IgD-negative memory B cell (primary cell): Measurements from ENCODE around the gene HYCC1. TPM values are rescaled to one million over a fixed set of nuclear protein-coding genes. Genes with fewer than 3 reads are reported as not detected.

Experiments
- H3K27ac Mint-ChIP-seq, 3 donors: one replicate each; pipeline ENCODE4 v1.8.0; 2020 to 2022; ENCODE audit warnings: mild to moderate bottlenecking in 3 of 3, mixed read lengths in 3 of 3, moderate library complexity in 1 of 3
- H3K27me3 Mint-ChIP-seq: one replicate; pipeline ENCODE4 v1.8.0; 2021; ENCODE audit warnings: mixed read lengths
- H3K36me3 Mint-ChIP-seq: one replicate; pipeline ENCODE4 v1.8.0; 2020; ENCODE audit warnings: mild to moderate bottlenecking, mixed read lengths
- H3K4me1 Mint-ChIP-seq, 3 donors: one replicate each; pipeline ENCODE4 v1.8.0; 2020 to 2022; ENCODE audit warnings: mixed read lengths in 3 of 3, mild to moderate bottlenecking in 1 of 3
- H3K4me3 Mint-ChIP-seq, 4 donors: one replicate each; pipeline ENCODE4 v1.8.0; 2020 to 2022; ENCODE audit warnings: mild to moderate bottlenecking in 4 of 4, mixed read lengths in 4 of 4, moderate library complexity in 3 of 4
- H3K9me3 Mint-ChIP-seq, 3 donors: one replicate each; pipeline ENCODE4 v1.8.0; 2020 to 2021; ENCODE audit warnings: mixed read lengths in 3 of 3, mild to moderate bottlenecking in 1 of 3
- polyA plus RNA-seq: library from polyadenylated mRNA; unstranded; fragments of 300-500 nt; fragmentation: Illumina TruSeq; gene quantifications from one replicate; pipeline ENCODE4 v1.2.3, GENCODE V29; 2021

Gene HYCC1
- polyA plus RNA-seq, 1 donor from 2014 or later, result 22.9 TPM

DNA sequence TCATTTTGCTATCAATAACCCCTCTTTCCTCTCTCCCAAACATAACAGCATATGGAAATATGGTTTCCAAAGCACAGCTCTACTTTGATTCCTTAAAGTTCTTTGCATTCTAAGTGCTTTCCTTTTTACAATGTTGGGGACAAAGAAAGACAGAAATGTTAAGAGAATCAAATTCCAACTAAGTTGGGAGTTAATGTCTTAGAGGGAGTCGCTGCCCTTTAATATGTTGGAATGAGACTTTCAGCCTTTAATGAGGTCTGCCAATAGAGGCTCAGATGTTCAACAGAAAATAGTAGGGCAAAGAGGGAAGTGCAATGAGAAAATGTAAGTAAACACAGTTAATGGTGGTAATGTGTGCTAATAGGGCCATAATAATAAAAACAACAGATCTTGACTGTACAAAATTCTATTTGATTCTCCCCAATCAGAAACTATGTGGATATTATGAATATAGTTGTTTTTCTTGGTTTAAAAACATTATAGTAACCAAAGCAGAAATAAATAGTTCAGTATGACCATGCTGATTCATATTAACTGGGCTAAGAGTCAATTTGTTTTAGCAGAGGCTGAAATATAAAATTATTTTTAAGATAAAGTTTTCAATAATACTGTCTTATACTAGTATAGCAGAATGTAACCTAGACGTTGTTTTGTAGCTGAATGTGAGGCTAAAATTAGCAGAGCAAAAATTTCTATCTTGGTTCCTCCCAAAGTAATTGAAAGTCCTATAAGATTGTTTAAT lies 10.3 kb downstream of the HYCC1 start:
- Mint-ChIP-seq H3K4me3 (no peak overlapping the region), H3K9me3 (no peaks in the 10 kb centered on the region), H3K27ac (no peak overlapping the region), H3K36me3 (no peaks in the 10 kb centered on the region), H3K4me1 (peaks cover 15 to 39% (median 32%) of the 10 kb centered on the region in 3 donors), H3K27me3 (no peaks in the 10 kb centered on the region)

DNA sequence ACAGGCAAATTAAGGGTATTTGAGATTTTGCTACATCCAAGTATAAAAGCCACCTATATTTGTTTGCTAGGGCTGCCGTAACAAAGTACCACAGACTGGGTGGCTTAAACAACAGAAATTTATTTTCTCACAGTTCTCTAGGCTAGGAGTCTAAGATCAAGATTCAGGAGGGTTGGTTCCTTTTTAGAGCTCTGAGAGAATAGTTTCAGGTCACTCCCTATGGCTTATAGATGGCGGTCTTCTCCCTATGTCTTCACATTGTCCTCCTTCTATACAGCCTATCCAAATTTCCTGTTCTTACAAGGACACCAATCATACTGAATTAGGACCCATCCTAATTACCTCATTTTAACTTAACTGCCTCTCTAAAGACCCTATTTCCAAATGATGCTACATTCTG lies 11.2 kb downstream of the HYCC1 start:
- Mint-ChIP-seq H3K27me3 (no peaks in the 10 kb centered on the region), H3K36me3 (peaks cover 2% of the 10 kb centered on the region), H3K4me1 (peaks cover 15 to 44% (median 37%) of the 10 kb centered on the region in 3 donors), H3K27ac (peak overlapping the region in 1 of 3 donors; percentile 25), H3K4me3 (peak overlapping the region in 1 of 4 donors; percentile 18), H3K9me3 (no peaks in the 10 kb centered on the region)

DNA sequence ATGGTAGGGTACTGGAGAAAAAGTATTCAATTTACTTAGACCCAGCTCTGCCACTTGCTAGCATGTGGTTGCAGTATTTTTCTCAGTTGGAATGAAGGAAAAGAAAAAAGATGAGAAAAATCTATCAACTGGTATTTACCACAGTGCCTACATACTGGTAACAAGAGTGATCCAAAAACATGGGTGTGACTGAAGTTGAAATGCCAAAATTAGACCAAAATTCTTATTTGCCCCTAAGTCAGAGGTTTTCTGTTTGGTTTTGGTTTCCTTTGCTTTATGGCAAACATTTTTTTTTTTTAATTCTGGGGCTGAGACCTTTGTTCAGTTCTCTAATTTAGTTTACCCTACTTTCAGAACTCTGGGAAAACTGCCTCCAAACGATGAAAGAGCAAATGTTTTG lies 12.3 kb downstream of the HYCC1 start:
- H3K4me3 Mint-ChIP-seq, result peak overlapping the region in 1 of 4 donors; percentile 47
- H3K36me3 Mint-ChIP-seq, result peaks cover 2% of the 10 kb centered on the region
- H3K4me1 Mint-ChIP-seq, result peaks cover 14 to 44% (median 40%) of the 10 kb centered on the region in 3 donors
- no peaks in the 10 kb centered on the region for H3K9me3 Mint-ChIP-seq
- no peaks in the 10 kb centered on the region for H3K27me3 Mint-ChIP-seq
- no peak overlapping the region for H3K27ac Mint-ChIP-seq

DNA sequence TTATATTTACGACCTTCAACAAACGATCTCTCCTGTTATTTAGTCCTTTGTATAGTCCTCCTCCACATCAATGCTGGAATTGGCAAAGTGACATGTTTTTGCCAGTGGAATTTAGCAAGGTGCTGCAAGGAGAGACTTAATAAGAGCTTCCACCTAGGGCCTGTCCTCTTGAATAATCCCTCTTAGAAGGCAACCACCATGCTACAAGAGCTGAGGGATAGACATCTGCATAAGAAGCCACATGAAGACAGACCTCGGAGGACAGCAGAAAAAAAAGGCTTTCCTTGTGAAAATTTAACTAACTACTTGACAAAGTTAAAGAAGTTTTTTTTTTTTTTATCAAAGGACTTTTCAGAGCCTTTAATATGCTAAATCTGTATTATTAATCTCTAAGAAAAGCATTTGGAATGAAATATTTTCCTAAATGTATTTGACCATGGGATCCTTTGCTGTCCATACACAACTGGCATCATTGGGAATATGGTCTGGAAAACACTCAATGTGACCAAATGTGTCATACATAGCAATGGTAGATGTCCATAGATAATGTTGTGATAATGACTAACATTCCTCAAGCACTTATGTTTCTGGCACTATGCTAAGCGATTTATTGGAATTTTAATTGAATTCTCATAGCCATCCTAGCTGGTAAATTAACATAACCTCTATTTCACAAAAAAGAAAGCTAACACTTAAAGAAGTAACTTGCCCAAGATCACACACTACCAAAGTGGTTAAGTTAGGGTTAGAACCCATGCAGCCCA lies 13.2 kb downstream of the HYCC1 start:
- H3K4me3 Mint-ChIP-seq, result no peak overlapping the region
- H3K4me1 Mint-ChIP-seq, result peaks cover 14 to 42% (median 40%) of the 10 kb centered on the region in 3 donors
- H3K27me3 Mint-ChIP-seq, result no peaks in the 10 kb centered on the region
- H3K36me3 Mint-ChIP-seq, result peaks cover 2% of the 10 kb centered on the region
- no peak overlapping the region for H3K27ac Mint-ChIP-seq
- no peaks in the 10 kb centered on the region for H3K9me3 Mint-ChIP-seq

DNA sequence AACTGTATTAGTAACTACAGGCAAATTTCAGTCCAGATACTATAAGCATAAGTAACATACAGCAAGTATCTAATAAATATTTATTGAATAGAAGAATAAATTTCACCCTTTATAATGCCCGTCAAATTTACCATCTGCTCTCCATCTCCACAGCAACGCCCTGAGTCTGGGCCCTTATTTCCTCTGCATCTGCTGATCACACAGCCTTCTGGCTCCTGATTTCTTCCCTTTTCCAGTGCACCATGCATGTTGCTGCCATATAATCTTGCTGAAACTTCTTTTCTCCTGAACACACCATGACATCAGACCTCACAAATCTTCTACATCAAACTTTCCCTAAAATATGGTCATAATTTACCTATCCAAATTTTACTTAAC lies 15.4 kb downstream of the HYCC1 start:
- Mint-ChIP-seq H3K4me3 (no peak overlapping the region), H3K27me3 (no peaks in the 10 kb centered on the region), H3K4me1 (peaks cover 21 to 48% (median 47%) of the 10 kb centered on the region in 3 donors), H3K9me3 (no peaks in the 10 kb centered on the region), H3K36me3 (peaks cover 6% of the 10 kb centered on the region), H3K27ac (no peak overlapping the region)

DNA sequence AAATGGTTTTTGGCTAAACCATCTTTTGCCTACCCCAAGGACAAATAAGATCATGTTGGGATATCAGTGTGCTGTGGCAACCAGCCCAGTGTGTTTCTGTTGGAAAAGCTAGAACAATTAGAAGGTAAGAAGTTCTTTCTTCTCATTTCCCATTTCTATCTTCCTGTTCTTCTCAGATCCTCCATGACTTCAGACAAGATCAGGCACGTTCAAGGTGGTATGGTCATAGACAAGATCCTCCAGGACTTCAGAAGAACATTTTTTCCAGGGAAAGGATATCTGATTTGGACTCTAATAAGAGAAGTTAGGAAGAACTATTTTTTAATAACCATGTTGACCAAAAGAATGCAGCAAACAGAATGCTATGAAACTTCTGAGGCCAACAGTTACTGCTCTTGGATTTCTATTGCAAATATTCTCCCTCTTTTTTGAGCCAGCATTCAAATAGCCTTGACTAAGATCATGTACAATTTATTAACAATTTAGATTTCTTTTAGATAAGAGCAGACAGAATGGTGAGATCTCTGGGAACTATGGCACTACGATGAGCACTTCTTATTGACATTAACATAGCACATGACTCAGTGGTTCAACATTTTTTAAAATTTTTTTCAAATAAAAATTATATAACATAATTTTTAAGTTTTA lies 15.9 kb downstream of the HYCC1 start:
- Mint-ChIP-seq H3K27ac (no peak overlapping the region), H3K4me3 (no peak overlapping the region), H3K27me3 (no peaks in the 10 kb centered on the region), H3K36me3 (peaks cover 6% of the 10 kb centered on the region), H3K4me1 (peaks cover 24 to 52% (median 51%) of the 10 kb centered on the region in 3 donors), H3K9me3 (no peaks in the 10 kb centered on the region)

DNA sequence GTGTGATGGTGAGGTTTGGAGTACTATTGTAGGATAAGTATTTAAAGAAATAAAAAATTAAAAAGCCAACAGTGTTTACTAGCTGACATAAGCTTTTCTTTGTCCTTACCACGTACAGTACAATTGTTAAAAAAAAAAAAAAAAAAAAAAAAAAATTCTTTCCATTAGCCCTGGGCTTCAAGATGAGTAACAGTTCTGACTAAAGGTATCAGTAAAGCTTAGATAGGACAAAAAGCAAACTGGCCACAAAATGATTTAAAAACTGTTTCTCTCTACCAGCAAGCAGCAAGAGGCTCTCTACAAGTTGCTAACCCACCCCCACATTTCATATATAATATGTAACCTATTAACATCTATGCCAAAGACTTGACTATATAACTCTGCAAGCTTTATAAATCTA lies 17.5 kb downstream of the HYCC1 start:
- no peak overlapping the region for H3K4me3 Mint-ChIP-seq
- no peaks in the 10 kb centered on the region for H3K9me3 Mint-ChIP-seq
- H3K4me1 Mint-ChIP-seq, result peaks cover 20 to 44% (median 42%) of the 10 kb centered on the region in 3 donors
- H3K27me3 Mint-ChIP-seq, result no peaks in the 10 kb centered on the region
- H3K27ac Mint-ChIP-seq, result no peak overlapping the region
- peaks cover 6% of the 10 kb centered on the region for H3K36me3 Mint-ChIP-seq

DNA sequence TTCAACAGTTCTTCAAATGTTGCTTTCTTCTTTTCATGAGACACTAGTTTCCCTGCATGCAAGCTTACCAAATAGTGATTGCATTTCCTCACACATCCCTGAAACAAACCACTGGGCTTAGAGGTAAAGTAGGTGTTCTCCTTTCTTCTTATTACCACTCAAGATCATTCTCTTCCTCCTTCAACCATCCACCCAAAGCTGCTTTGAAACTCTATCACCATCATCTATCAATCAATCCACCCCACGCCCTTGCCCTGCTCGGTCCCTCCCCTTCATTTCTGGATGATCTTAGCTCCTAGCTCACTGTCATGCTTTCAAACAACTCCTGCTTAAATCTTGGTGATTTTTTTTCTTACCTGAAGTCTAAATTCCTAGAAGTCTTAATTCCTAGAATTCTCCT lies 18.9 kb downstream of the HYCC1 start:
- H3K27ac Mint-ChIP-seq, result no peak overlapping the region
- peaks cover 12% of the 10 kb centered on the region for H3K36me3 Mint-ChIP-seq
- H3K27me3 Mint-ChIP-seq, result no peaks in the 10 kb centered on the region
- H3K4me1 Mint-ChIP-seq, result peaks cover 18 to 39% (median 37%) of the 10 kb centered on the region in 3 donors
- no peaks in the 10 kb centered on the region for H3K9me3 Mint-ChIP-seq
- no peak overlapping the region for H3K4me3 Mint-ChIP-seq

DNA sequence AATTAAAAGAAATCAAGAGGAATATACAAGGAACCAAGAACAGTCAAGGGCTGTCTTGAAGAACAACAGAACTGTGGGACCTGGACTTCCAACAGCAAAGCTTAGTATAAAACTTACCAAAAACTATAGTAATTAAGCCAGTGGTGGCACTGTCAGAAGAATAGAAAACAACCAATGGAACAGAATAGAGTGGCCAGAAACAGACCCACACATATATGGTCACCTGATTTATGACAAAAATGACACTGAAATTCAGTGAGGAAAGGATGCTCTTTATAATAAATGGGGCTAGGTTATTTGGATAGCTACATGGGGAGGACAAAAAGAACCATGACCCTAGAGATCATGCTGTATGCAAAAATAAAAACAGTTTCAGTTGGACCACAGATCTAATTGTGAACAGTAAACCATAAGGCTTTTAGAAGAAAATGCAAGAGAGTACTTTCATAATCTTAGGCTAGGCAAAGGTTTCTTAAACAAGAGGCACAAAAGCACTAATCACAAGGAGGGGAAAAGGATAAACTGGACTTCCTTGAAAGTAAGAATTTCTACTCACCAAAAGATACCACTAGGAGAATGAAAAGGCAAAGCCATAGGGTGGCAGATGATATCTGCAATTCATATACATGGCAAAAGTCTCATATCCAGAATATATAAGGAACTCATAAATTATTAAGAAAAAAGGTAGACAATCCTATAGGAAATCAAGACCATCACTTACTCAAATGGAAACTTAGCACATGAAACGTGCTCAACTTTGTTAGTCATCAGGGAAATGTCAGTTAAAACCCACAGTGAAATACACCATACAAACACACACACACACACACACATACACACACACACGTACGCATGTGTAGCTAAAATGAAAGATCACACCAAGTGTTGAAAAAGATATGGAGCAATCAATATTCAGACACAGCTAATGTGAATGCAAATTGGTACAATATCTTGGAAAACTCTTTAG lies 20.8 kb downstream of the HYCC1 start:
- H3K9me3 Mint-ChIP-seq, result no peaks in the 10 kb centered on the region
- H3K4me3 Mint-ChIP-seq, result peak overlapping the region in 1 of 4 donors; percentile 51
- H3K27ac Mint-ChIP-seq, result peak overlapping the region in 1 of 3 donors; percentile 47
- H3K36me3 Mint-ChIP-seq, result peaks cover 18% of the 10 kb centered on the region
- H3K27me3 Mint-ChIP-seq, result no peaks in the 10 kb centered on the region
- peaks cover 18 to 34% (median 30%) of the 10 kb centered on the region in 3 donors for H3K4me1 Mint-ChIP-seq

DNA sequence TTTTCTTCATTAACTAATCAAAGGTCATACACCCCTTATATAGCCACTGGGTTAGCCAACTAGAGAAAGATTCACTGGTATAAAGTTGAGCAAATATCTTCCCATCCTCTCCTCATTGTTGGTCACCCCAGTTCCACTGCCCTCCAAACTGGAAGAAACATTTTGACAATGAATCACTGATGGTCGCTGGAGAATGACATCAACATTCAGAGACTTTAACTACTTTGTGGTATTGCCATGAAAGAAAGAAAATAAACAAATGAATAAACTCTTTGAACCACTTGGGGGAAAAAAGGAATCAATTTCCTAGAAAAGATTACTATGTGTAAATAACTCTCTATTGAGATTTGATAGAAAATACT lies 23.4 kb downstream of the HYCC1 start:
- H3K36me3 Mint-ChIP-seq, result peaks cover 16% of the 10 kb centered on the region
- peaks cover 17 to 27% (median 22%) of the 10 kb centered on the region in 3 donors for H3K4me1 Mint-ChIP-seq
- H3K4me3 Mint-ChIP-seq, result no peak overlapping the region
- H3K9me3 Mint-ChIP-seq, result no peaks in the 10 kb centered on the region
- H3K27me3 Mint-ChIP-seq, result no peaks in the 10 kb centered on the region
- no peak overlapping the region for H3K27ac Mint-ChIP-seq

DNA sequence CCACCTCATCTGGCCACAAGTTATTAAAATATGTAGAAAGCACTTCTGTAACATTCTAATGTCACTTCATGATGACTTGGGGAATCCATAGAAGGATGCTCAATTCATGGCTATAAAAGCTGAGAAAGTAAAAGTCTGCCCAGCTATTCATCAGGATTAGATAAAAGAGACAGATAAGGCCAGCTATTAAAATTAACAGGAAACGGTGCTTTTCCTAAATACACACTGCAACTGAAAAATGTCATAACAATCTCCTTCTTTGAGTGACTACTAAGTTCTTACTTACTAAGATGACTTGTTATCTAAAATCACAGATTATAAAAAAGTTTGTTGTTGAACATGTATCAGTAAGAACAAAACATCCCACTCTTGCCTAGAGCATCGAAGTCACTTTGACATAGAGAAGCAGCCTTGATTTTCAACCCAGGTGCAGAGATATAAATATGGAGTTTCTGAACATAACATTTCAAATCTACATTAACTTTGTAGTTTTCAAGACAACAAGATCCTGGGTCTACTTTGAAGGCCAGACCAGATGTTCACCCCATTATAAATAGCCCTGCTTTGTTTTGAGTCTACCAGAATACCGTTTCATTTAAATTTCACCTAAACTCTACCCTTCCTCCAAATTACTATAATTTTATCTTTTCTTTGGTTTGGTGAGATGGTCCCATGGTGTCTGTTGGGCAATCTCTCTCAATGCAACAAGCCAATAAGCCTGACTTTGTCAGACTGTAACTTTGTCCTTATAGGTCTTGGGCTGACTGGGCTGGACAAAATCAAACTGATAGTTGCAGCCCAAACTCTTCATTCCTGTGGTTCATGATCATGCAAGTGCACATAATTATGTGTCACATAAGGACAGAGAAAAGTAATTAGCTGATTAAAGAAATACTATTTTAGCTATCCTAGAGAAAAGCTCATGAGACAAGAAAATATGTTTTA lies 24.0 kb downstream of the HYCC1 start:
- peaks cover 12 to 20% (median 17%) of the 10 kb centered on the region in 3 donors for H3K4me1 Mint-ChIP-seq
- no peak overlapping the region for H3K4me3 Mint-ChIP-seq
- H3K36me3 Mint-ChIP-seq, result peaks cover 12% of the 10 kb centered on the region
- no peaks in the 10 kb centered on the region for H3K9me3 Mint-ChIP-seq
- no peaks in the 10 kb centered on the region for H3K27me3 Mint-ChIP-seq
- peak overlapping the region in 1 of 3 donors; percentile 4 for H3K27ac Mint-ChIP-seq

DNA sequence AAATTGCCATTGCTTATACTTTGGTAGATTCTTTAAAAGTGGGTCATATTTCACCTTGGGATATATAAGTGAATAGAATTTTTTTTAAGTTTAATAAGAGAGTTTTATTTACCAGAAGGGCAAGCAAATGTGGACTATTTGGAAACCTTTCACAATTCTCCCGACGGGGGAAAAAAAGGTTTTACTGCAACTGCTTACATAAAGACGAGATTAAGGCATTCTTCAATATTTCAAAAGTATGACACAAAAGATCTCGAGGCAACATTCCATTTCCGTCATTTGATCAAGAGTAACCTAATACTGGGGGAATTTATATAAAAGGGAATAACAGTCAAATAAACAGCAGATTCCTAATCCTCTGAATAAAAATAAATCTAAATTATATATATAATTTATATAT lies 28.5 kb downstream of the HYCC1 start:
- H3K36me3 Mint-ChIP-seq, result peaks cover 12% of the 10 kb centered on the region
- H3K27me3 Mint-ChIP-seq, result no peaks in the 10 kb centered on the region
- H3K4me1 Mint-ChIP-seq, result peaks cover 2 to 5% (median 3%) of the 10 kb centered on the region in 3 donors
- no peak overlapping the region for H3K27ac Mint-ChIP-seq
- H3K4me3 Mint-ChIP-seq, result no peak overlapping the region
- no peaks in the 10 kb centered on the region for H3K9me3 Mint-ChIP-seq

DNA sequence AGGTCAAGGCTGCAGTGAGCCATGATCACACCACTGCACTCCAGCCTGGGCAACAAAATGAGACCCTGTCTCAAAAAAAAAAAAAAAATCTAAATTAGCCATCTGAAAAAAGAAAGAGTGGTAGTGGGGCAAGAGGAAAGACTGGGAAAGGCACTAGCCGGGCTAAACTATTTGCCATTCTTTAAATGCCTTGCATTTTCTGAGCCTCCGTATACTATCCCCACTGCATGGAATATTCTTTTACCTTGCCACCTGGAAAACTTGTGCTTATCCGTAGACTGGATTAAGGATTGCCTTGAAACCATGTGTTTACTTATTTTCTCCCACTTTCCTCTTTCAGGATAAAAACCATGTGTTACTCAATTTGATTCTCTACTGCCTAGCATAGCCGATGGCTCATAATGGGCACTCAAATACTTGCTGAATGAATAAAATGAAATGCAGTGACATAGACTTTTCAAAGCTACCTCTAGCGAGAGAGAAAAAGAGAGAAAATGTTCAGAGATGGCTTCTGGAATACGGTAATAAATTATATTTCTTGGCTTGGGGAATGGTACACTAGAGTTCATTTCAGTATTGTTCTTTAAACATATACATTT lies 30.6 kb downstream of the HYCC1 start:
- peaks cover 4% of the 10 kb centered on the region for H3K36me3 Mint-ChIP-seq
- H3K27me3 Mint-ChIP-seq, result no peaks in the 10 kb centered on the region
- no peaks in the 10 kb centered on the region for H3K9me3 Mint-ChIP-seq
- no peak overlapping the region for H3K4me3 Mint-ChIP-seq
- H3K4me1 Mint-ChIP-seq, result peaks cover 0 to 3% (median 0%) of the 10 kb centered on the region in 3 donors
- H3K27ac Mint-ChIP-seq, result no peak overlapping the region
